Kidney (tissue), 14 donors: ENCODE data around the gene KCNK5. TPM values are rescaled to one million over a fixed set of nuclear protein-coding genes. Genes with fewer than 3 reads are reported as not detected.
A peak's percentile ranks its signal among the peaks of the same experiment; 100 is the strongest.

Experiments used
- DNase-seq, 5 donors: peaks; one replicate each; pipeline ENCODE4 v3.0.0-alpha.2; 2013 to 2020
- FAIRE-seq: peaks from 2 replicates; lab custom pipeline; 2012; peaks lifted over from hg19 to GRCh38; lab: Jason Lieb, UNC
- H3K27ac ChIP-seq, 2 donors: one replicate each; pipeline ENCODE4 v1.7.0; 2013; ENCODE audit warnings: low read depth in 2 of 2, low read length in 2 of 2, inconsistent platforms in 1 of 2
- H3K27me3 ChIP-seq: one replicate; pipeline ENCODE4 v1.7.1; 2013; ENCODE audit warnings: low read length, inconsistent platforms; ENCODE audit not compliant: control insufficient read depth, insufficient read depth
- H3K36me3 ChIP-seq, 3 donors: one replicate each; pipeline versions ENCODE4 v1.7.0 to v1.7.1; 2013; ENCODE audit warnings: low read length in 3 of 3, control low read depth in 1 of 3, inconsistent platforms in 1 of 3; ENCODE audit not compliant: insufficient read depth in 3 of 3, control insufficient read depth in 2 of 3
- H3K4me1 ChIP-seq, 3 donors: one replicate each; pipeline versions ENCODE4 v1.7.0 to v1.7.1; 2013; ENCODE audit warnings: low read length in 3 of 3, inconsistent platforms in 1 of 3, low read depth in 1 of 3; ENCODE audit not compliant: control insufficient read depth in 2 of 3, insufficient read depth in 2 of 3
- H3K4me3 ChIP-seq, 3 donors: one replicate each; pipeline versions ENCODE4 v1.7.0 to v1.8.1; 2013; ENCODE audit warnings: low read length in 3 of 3, control low read depth in 1 of 3, inconsistent platforms in 1 of 3
- H3K9ac ChIP-seq, 3 donors: one replicate each; pipeline versions ENCODE4 v1.7.0 to v1.7.1; 2013; ENCODE audit warnings: low read length in 3 of 3, control low read depth in 1 of 3, inconsistent platforms in 1 of 3
- H3K9me3 ChIP-seq, 3 donors: one replicate each; pipeline versions ENCODE4 v1.7.0 to v1.7.1; 2013; ENCODE audit warnings: low read length in 3 of 3, control low read depth in 1 of 3, inconsistent platforms in 1 of 3; ENCODE audit not compliant: control insufficient read depth in 2 of 3, insufficient read depth in 1 of 3
- intact Hi-C: fragments of 100-400 bp; cut with DNase I; formaldehyde crosslinking; loops from one replicate; pipeline ENCODE4 v1.11.1; 2022
- polyA plus RNA-seq: library from polyadenylated mRNA; stranded (reverse); fragments of 350-450 nt; fragmentation: Illumina TruSeq; extraction: RNeasy Lipid Tissue Mini Kit (QIAGEN cat#74804); gene quantifications from one replicate; pipeline ENCODE4 v1.2.3, GENCODE V29; 2014; ENCODE audit warnings: low read depth, low replicate concordance; ENCODE audit not compliant: insufficient read depth
- total RNA-seq: library from RNA; stranded (reverse); fragmentation: NEBNext Ultra II Directional; extraction: Animal tissue kit (Norgen Biotek cat#: 25700); gene quantifications from one replicate; pipeline ENCODE4 v1.2.1, GENCODE V29; 2021
- TF ChIP-seq, protein P1 (sequence below): IDR thresholded peaks from 3 replicates; pipeline ENCODE4 v1.5.1; 2012; ENCODE audit warnings: mild to moderate bottlenecking, moderate library complexity, borderline replicate concordance; ENCODE audit not compliant: insufficient read depth; ENCODE audit errors: extremely low read depth
- donor health status: control.
- donor health status: control.
- donor health status: control.
- donor health status: control.
- donor health status: control.
- donor health status: DM: yes; HTN: yes; CAD: no.
- donor health status: Normal renal cell carcinoma (clear cell type).

Gene KCNK5
- total and polyA plus RNA-seq, 2 donors from 2014 or later: 48.4 to 77.0 TPM

DNA sequence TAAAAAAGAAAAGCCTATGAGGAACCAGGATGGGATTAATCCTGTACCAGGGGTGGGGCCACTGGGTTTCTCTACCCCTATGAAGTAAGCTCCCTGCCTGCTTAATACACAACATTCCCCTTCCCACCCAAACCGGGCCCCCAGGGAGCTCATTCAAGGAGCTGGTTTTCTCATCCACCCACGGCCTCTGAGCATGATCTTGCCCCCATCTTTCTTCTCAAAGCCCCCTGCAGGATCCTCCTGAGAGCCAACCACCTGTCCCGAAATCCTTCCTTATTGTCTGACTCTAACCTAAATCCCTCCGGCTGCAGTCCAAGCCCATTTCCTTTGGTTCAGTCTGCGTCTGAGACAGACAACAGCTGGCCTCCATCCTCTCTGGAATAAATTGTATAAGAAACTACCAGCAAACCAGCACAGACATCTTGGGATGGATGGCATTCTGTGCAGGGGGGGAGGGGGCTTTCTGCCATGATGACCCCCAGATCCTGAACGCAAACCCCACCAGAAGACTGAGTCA is 21.0 kb downstream of the KCNK5 start:
- H3K27me3 ChIP-seq: no peaks in the 10 kb centered on the region
- TF ChIP-seq, protein P1, sequence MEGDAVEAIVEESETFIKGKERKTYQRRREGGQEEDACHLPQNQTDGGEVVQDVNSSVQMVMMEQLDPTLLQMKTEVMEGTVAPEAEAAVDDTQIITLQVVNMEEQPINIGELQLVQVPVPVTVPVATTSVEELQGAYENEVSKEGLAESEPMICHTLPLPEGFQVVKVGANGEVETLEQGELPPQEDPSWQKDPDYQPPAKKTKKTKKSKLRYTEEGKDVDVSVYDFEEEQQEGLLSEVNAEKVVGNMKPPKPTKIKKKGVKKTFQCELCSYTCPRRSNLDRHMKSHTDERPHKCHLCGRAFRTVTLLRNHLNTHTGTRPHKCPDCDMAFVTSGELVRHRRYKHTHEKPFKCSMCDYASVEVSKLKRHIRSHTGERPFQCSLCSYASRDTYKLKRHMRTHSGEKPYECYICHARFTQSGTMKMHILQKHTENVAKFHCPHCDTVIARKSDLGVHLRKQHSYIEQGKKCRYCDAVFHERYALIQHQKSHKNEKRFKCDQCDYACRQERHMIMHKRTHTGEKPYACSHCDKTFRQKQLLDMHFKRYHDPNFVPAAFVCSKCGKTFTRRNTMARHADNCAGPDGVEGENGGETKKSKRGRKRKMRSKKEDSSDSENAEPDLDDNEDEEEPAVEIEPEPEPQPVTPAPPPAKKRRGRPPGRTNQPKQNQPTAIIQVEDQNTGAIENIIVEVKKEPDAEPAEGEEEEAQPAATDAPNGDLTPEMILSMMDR: no peak
- H3K27ac ChIP-seq: peak overlapping the region; percentile 59 to 60
- intact Hi-C loops: no loop called here
- H3K4me3 ChIP-seq: peak overlapping the region in 1 of 3 donors; percentile 18
- DNase-seq (no peak), FAIRE-seq (no peak)
- H3K9ac ChIP-seq: no peak overlapping the region
- H3K36me3 ChIP-seq: peaks cover 0 to 28% (median 8%) of the 10 kb centered on the region in 3 donors
- H3K9me3 ChIP-seq: no peaks in the 10 kb centered on the region
- peaks cover 5 to 89% (median 68%) of the 10 kb centered on the region in 3 donors for H3K4me1 ChIP-seq

DNA sequence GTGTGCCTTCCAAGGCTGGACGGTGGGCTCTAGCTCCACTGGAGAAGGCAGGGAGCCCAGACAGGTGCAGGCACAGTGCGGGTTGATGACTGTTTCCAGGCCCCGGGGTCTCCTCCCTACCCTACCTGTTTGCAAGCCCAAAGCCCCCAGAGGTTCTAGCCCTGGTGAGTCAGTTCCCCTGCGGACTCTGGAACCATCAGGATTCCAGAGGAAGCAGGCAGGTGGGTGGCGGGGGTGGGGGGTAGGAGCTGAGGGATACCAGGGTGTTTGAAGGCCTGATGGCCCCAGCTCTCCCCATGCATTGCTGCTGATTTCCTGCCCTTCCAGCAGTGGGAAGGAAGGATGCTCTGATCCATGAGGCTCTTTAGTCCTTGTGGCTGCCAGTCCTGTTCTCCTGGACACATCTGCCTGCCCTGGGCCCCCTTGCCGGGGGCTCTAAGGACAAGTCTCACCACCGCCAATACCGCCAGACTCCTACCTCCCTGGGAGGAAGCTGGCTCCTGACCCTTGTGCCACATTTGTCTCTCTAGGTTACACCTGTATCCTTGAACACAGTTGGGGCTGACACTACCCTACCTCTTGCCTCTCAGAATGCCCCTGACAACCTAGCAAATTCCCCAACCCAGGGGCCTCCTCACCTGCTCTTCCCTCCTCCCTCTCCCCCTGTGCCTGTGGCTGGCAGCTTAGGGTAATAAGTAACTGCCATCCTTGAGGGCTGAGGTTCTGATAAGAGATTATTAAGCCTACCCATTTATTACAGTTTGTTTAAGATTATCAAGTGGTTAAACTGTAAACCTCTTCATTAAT is 21.7 kb downstream of the KCNK5 start:
- Histone ChIP-seq H3K27me3 (no peaks in the 10 kb centered on the region), H3K4me1 (peaks cover 5 to 85% (median 72%) of the 10 kb centered on the region in 3 donors), H3K9me3 (no peaks in the 10 kb centered on the region), H3K36me3 (peaks cover 0 to 25% (median 5%) of the 10 kb centered on the region in 3 donors), H3K27ac (peak overlapping the region; percentile 41 to 68), H3K4me3 (no peak overlapping the region), H3K9ac (no peak overlapping the region)
- TF ChIP-seq, protein P1: no peak
- FAIRE-seq (no peak), DNase-seq (peak in 3 of 5 donors; percentile 24 to 73 (median 61))
- intact Hi-C loops: no loop called here

DNA sequence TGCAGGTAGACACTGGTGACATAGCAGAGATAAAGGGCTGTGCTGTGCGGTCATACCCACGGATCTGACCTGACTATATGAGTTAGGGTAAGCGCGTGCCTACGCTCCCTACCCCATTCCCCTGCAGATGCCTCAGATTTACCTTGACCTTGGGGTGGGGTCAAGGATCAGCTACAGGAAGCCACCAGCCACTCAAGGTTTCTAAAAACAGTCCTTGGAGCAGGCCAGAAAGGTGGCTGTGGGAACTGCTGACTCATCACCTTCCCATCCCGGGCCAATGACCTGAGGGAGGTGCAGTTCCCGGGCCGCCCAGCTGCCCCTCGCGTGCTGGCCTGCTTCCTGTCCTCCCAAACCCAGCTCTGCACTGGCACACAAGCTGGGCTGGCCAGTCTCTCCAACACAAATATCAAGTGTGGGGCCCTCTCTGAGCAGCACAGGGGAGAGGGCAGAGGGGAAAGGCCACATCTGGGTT is 23.0 kb downstream of the KCNK5 start:
- Histone ChIP-seq H3K9me3 (no peaks in the 10 kb centered on the region), H3K4me3 (no peak overlapping the region), H3K27me3 (no peaks in the 10 kb centered on the region), H3K36me3 (peaks cover 0 to 23% (median 5%) of the 10 kb centered on the region in 3 donors), H3K9ac (no peak overlapping the region), H3K4me1 (peaks cover 5 to 85% (median 68%) of the 10 kb centered on the region in 3 donors), H3K27ac (peak overlapping the region; percentile 39 to 56)
- intact Hi-C loops: no loop called here
- DNase-seq (peak in 1 of 5 donors; percentile 84), FAIRE-seq (no peak)
- TF ChIP-seq, protein P1: no peak
